22Rv1 (cell line): Measurements from ENCODE around the gene POFUT2.

Experiments used
- H3K27ac ChIP-seq: fragments of 450-650 bp; 2 replicates; pipeline ENCODE4 v1.5.1; 2017
- ZFX ChIP-seq: fragments of 450-650 bp; IDR thresholded peaks from 2 replicates; pipeline ENCODE4 v1.6.1; 2017; ENCODE audit warnings: antibody characterized with exemption, borderline replicate concordance
- TF ChIP-seq, protein P1 (sequence below): fragments of 450-650 bp; IDR thresholded peaks from 2 replicates; pipeline ENCODE4 v1.5.1; 2017; ENCODE audit warnings: mild to moderate bottlenecking

Gene POFUT2

DNA sequence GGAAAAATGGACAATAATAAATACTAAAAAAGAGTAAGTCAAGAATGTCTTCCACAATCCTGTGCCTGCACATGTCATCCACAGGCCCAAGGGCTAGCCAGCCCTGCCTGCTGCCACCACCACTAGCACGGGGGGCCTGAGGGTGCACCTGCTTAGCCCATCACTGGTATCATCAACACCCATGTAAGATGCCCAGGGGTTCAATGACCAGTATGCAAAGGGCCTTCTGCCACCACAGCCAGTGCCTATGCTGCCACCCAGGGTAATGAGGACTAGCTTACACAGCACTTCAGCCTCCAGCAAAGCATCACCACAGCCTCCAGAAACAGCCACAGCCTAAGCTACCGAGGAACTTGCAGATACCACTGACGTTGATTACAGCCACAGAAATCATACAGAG is 46.3 kb downstream of the POFUT2 start:
- TF ChIP-seq ZFX = no peak
- TF ChIP-seq, protein P1, sequence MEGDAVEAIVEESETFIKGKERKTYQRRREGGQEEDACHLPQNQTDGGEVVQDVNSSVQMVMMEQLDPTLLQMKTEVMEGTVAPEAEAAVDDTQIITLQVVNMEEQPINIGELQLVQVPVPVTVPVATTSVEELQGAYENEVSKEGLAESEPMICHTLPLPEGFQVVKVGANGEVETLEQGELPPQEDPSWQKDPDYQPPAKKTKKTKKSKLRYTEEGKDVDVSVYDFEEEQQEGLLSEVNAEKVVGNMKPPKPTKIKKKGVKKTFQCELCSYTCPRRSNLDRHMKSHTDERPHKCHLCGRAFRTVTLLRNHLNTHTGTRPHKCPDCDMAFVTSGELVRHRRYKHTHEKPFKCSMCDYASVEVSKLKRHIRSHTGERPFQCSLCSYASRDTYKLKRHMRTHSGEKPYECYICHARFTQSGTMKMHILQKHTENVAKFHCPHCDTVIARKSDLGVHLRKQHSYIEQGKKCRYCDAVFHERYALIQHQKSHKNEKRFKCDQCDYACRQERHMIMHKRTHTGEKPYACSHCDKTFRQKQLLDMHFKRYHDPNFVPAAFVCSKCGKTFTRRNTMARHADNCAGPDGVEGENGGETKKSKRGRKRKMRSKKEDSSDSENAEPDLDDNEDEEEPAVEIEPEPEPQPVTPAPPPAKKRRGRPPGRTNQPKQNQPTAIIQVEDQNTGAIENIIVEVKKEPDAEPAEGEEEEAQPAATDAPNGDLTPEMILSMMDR = no peak
- H3K27ac ChIP-seq = no peak overlapping the region

DNA sequence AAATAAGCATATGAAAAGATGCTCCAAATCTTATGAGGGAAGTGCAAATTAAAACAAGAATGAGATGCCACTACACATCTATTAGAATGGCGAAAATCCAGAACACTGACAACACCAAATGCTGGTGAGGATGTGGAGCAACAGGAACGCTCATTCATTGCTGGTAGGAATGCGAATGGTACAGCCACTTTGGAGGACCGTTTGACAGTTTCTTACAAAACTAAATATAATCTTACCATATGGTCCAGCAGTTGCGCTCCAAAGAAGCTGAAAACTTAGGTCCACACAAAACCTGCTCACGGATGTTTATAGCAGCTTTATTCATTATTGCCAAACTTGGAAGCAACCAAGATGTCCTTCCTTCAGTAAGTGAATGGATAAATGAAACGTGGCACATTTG is 50.3 kb downstream of the POFUT2 start:
- no peak overlapping the region for H3K27ac ChIP-seq
- no peak for TF ChIP-seq ZFX
- TF ChIP-seq, protein P1 = no peak

DNA sequence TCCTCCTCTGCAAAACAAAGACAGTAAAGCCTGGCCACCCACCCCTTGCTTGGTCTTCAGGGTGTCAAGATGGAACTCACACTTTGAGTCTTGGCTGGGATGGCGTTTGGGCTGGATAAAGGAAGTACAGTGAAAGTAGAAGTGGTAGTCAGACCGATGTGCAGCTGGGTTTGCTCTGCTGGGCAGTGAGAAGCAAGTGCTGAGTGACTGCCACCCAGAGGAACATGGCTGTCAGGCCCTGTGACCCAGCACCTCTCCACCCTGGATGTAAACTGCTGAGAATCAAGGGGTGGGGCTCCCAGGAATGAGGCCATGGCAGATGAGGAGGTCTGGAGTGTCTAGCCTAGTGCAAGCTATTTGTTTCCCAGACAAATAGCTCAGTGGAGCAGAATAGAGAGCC is 51.2 kb downstream of the POFUT2 start:
- H3K27ac ChIP-seq = no peak overlapping the region
- no peak for TF ChIP-seq ZFX
- TF ChIP-seq, protein P1 = no peak

DNA sequence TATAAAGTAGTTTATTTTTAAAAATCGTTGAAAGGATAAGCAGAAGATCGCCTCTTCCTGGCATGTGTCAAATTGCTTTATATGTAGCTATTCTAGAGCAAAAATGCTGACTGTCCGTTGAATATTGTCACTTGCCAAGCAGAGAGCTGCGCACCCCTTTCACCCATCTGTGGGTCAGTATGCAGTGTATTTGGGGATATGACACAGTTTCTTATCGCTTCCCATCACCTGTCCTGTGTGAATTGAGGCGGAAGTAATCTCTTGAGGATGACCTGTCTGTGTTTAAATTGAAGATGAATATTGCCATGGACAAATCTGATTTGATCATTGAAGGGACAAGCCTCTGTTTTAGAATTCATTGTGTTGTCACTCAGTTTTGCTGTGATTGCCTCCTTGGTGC is 52.2 kb downstream of the POFUT2 start:
- H3K27ac ChIP-seq = no peak overlapping the region
- TF ChIP-seq ZFX = no peak
- TF ChIP-seq, protein P1 = no peak

GRCh38 chr21:45234965-45235364 is 52.7 kb downstream of the POFUT2 start:
- no peak overlapping the region for H3K27ac ChIP-seq
- TF ChIP-seq, protein P1 = no peak

DNA sequence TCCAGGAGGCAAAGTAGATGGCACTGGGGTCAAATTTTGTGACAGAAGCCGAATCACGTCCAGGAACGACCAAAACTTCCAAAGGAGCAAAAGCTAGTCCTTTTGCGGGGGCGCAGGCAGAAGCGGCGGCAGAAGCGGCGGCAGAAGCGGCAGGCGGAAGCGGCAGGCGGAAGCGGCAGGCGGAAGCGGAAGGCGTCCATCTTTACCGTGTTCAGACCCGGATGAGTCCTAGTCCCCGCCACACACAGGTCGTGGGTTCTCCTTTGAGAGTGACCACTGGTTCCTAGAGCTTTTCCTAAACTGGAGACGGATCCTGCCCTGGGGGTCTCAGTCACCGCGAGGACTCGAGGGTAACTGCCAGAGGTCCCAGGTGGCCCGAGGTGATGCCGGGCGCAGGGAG is 53.6 kb downstream of the POFUT2 start:
- H3K27ac ChIP-seq = no peak overlapping the region

DNA sequence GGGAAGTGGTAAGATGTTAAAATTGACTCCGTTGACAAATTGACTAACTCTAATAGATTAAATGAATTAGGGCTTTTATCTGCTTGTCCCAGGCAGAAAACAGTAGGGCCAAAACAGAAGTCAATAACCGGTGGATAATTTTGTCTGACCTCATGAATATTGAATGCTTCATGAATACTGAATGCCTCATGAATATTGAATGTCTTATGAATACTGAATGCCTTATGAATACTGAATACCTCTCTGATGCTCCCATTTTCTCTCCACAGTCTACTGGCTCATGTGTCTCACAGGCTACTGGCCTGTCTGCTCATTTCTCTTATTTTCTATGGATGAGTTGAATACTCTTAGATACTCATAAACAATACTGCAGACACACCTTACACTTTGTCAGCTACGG is 56.0 kb downstream of the POFUT2 start:
- no peak overlapping the region for H3K27ac ChIP-seq
- no peak for TF ChIP-seq ZFX
- TF ChIP-seq, protein P1 = no peak

More for the DNA sequence above, 53.6 kb downstream of the POFUT2 start:
- no peak for TF ChIP-seq ZFX
- TF ChIP-seq, protein P1 = no peak
